HG03159 (cell line): Measurements from ENCODE around the gene DOCK9.

Experiments
- ATAC-seq: cut with Tn5 transposase; IDR thresholded peaks from one replicate; pipeline ENCODE4 v1.9.1; 2021; ENCODE audit warnings: mild to moderate bottlenecking, moderate library complexity; ENCODE audit not compliant: unreplicated experiment

DOCK9 gene

GRCh38 chr13:98802559-98802958 is 175.3 kb downstream of the DOCK9 start:
- no peak for ATAC-seq

DNA sequence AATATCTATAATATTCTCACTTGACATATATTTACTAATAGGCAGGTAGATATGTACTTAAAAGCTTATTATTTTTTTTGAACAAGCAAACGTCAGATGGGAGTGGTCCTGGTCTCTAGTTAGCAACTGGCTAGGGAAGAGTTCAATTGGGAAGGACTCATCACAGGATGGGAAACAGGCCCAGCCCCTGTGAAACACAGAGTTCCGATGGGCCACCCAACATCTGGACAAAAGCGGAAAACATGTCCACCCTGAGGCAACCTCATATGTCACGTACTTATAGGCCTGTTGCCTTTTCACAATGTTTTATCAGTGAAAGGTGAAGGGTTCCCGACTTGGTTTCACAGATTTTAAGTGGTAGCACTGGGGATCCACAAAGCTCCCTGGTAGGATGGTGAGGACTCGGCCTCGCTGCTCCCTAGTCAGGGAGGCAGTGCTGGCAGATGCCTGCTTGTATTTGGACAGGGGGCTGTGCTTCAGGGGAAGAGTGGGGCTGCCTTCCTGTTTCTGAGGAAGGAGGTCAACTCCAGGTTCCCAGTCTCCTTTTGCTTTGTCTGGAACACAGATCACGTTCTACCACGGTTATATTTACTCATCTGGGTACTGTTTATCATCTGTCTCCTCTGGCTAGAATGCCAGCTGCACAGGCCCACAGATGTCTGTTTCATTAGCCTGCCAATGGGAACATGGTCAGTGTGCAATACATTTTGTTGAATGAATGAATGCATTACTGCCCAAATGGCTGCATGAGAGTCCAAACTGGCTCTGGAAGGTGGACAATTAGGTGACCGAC is 176.0 kb downstream of the DOCK9 start:
- no peak for ATAC-seq

- no peak for ATAC-seq
Measured at GRCh38 chr13:98800078-98800477, 177.8 kb downstream of the DOCK9 start.

GRCh38 chr13:98798849-98799645 is 178.8 kb downstream of the DOCK9 start:
- ATAC-seq = no peak

GRCh38 chr13:98797456-98797855 is 180.4 kb downstream of the DOCK9 start:
- ATAC-seq = no peak

- no peak for ATAC-seq
Measured at GRCh38 chr13:98796798-98797197, 181.1 kb downstream of the DOCK9 start.

- ATAC-seq = no peak
Measured at GRCh38 chr13:98796191-98796590, 181.7 kb downstream of the DOCK9 start.

GRCh38 chr13:98795220-98795619 is 182.6 kb downstream of the DOCK9 start:
- no peak for ATAC-seq

- no peak for ATAC-seq
Measured at GRCh38 chr13:98794498-98794897, 183.4 kb downstream of the DOCK9 start.

DNA sequence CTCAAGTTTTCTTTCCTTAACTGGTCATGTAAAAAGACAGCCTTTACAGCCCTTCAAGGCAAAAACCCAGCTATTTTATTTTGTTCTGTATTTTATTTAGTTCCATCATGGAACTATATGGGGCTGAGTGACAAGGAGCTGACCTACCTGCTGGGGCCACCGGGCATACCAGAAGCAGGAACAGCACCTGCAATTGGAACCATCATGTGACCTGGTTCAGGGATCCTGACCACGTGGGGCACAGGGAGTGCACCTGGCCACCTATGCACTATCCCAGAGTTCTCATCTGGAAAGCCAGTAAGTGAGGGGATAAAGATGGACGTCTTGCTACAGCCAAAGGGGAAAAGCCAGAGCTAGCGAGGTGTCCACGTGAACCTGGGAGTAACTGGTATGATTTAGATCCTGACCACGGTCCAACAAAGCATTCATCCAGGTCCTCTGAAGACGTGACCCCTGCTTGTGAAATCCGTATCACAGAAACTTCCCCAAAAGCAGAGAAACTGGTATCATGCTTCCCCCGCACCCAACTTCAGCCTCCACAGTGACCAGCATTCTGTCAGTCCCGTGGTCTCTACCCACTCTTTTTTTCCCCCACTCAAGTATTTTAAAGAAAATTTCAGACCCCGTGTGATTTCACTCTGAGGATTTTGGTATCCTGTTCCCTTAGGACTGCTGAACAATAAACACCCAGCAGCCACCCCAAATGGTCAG is 184.9 kb downstream of the DOCK9 start:
- ATAC-seq = no peak

DNA sequence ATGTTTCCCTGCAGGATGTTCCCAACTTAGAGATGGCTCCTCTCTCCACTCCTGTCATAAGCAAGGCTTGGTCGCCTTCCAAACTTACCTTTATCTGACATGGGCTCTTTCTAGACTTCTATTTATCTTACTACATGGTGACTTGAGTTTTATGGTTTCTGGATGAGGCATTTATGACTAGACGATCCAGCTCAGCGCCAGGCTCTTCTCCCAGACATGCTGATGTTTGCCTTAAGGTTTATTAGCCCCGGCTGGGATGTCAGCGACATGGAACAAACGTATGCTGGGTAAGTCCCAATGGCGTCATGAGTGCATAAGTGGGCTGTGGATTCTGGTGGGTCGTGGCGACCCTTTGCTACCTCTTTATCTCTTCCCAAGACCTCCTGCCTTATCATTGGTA is 185.5 kb downstream of the DOCK9 start:
- no peak for ATAC-seq

GRCh38 chr13:98791611-98792010 is 186.3 kb downstream of the DOCK9 start:
- ATAC-seq = no peak

- no peak for ATAC-seq
Measured at GRCh38 chr13:98787996-98788395, 189.9 kb downstream of the DOCK9 start.

DNA sequence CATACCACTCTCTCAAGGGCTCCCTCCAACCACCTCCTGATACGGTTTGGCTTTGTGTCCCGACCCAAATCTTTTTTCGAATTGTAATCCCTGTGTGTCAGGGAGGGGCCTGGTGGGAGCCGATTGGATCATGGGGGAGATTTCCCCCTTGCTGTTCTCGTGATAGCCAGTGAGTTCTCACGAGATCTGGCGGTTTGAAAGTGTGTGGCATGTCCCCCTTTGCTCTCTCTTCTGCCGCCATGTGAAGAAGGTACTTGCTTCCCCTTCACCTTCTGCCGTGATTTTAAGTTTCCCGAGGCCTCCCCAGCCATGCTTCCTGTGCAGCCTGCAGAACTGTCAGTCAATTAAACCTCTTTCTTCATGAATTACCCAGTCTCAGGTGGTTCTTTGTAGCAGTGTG is 190.7 kb downstream of the DOCK9 start:
- no peak for ATAC-seq

DNA sequence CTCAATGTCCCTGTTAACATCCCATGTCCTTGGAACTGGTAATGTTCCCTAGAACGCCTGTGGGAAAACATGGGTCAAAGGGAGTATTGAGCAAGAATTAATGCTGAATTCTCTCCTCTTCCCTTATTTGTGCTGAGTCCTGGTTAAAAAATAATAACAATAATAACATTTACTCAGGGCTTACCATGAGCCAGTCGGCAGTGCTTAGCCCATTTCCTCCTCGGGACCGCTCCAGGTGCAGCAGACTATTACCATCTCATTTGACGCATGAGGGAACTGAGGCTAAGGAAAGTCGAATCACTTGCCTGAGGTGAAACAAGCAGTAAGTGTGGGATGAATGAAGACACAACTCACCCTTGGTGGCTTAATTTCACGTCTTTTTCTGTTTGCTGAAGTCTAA is 191.8 kb downstream of the DOCK9 start:
- no peak for ATAC-seq

DNA sequence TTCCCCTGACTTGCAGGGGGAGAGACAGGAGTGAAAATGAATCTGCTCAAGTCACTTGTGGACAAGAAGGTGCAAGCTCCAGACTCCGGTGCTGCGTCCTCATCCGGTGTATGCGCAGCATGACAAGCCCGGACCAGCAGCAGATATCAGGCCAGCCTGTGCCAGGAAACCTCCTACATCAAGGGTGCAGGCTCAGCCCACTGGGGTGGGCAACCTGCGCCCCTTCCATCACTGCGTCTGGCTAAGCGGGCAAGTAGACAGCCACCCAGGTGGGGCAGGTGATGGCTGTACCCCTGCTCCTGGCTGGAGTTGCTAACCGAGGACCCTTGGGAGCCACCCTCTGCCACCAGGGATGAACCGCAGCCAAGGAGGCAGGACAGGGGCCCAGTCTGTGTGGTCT is 192.5 kb downstream of the DOCK9 start:
- ATAC-seq = no peak

DNA sequence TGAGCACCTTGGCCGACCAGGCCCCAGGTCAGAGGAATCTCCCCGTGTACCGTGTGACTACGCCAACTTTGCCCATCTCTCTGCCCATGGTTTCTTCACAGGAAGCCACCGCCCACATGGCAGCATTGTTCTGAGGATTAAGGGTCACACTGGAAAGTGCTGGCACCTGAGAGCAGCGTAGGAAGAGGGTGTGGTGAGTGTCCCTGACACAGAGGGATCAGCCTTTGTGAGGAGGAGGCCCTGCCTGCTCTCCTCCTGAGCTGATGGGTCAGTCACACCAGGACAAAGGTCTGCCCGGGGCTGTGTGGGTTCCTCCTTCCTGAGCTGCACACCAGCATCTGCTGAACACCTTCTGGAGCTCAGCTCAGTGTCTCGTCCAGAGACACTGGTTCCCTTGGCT is 193.2 kb downstream of the DOCK9 start:
- ATAC-seq = no peak

DNA sequence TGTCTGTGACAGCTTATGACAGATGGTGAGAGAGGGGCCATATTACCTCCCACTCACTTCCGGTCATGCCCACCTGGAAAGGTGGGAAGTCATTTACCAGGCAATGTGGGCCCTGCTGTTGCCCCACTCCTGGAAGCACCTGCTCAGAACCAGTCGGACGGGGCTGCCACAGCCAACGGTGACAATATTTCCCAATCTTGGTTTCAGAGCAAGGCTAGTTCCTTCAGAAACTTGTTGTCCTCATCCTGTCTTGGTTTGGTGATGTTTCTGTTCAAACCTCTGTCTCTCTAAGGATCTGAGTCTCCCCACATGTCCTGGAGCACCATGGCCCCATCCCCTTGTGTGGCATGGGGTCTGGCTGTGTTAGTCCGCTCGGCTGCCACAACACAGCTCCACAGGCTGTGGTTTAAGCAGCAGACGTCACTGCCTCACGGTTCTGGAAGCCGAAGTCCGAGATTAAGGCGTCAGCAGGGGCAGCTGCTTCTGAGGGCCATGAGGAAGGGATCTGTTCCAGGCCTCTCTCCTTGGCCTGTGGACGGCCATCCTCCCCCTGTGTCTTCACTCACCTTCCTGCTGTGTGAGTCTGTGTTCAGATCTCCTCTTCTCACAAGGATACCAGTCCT is 193.9 kb downstream of the DOCK9 start:
- ATAC-seq = no peak

GRCh38 chr13:98782654-98783053 is 195.2 kb downstream of the DOCK9 start:
- no peak for ATAC-seq

GRCh38 chr13:98781905-98782304 is 196.0 kb downstream of the DOCK9 start:
- ATAC-seq = no peak

GRCh38 chr13:98781470-98781869 is 196.4 kb downstream of the DOCK9 start:
- ATAC-seq = no peak
